ENCODE results near the gene ARL4D. TPM values are rescaled to one million over a fixed set of nuclear protein-coding genes. Genes with fewer than 3 reads are reported as not detected.

The ARL4D gene
- total and polyA plus RNA-seq, 2 of the 4 experiments (the other 2 are of a cell fraction): 12.5 to 30.7 TPM

- Histone ChIP-seq H2BK120ac (ENCODE audit: low read depth, low read length) (peak overlapping the region; percentile 39), H3K14ac (replicated peaks; ENCODE audit: low read depth, low read length) (peak overlapping the region; percentile 50; the same call in 1 of the 2 replicates), H3K9me1 (ENCODE audit: insufficient read depth, low read length) (peaks cover 33% of the 10 kb centered on the region), H3K4me1 (ENCODE audit: control insufficient read depth, insufficient read depth, low read length) (peaks cover 24% of the 10 kb centered on the region), H2BK15ac (ENCODE audit: low read depth, low read length) (peak overlapping the region; percentile 41; the same call in 1 of the 3 replicates), H3K36me3 (ENCODE audit: control insufficient read depth, insufficient read depth, low read length) (no peaks in the 10 kb centered on the region), H4K8ac (ENCODE audit: low read depth in 2 of 2, low read length in 2 of 2) (no peak overlapping the region; a peak in 1 of 4 replicates), H3K18ac (ENCODE audit: low read depth, low read length) (no peak overlapping the region), H3K4me2 (ENCODE audit: low read depth, low read length) (no peak overlapping the region), H3K9me3 (ENCODE audit: control insufficient read depth, insufficient read depth, low read length) (no peaks in the 10 kb centered on the region), H4K5ac (ENCODE audit: low read depth, low read length) (no peak overlapping the region), H3K56ac (ENCODE audit: extremely low read depth, insufficient read depth, low read length) (no peak overlapping the region), H2BK20ac (ENCODE audit: low read depth, low read length) (peak overlapping the region; percentile 49; the same call in 1 of the 2 replicates), H3K27me3 (ENCODE audit: control insufficient read depth, insufficient read depth, low read length) (no peaks in the 10 kb centered on the region), H3K4ac (ENCODE audit: low read depth, low read length) (peak overlapping the region; percentile 66), H3K4me3 (ENCODE audit: insufficient read depth, low read depth, low read length) (no peak overlapping the region), H4K20me1 (ENCODE audit: insufficient read depth, low read length) (no peaks in the 10 kb centered on the region), H3K9ac (ENCODE audit: low read depth, low read length) (no peak overlapping the region), H3K23ac (ENCODE audit: low read depth, low read length) (no peak overlapping the region), H3K79me1 (ENCODE audit: low read depth in 1 of 2, low read length in 2 of 2) (no peaks in the 10 kb centered on the region), H2AK5ac (ENCODE audit: low read depth, low read length) (0 out of 2 replicates have a peak overlapping the region, but pooled peaks have one; percentile 29), H2AK9ac (replicated peaks; ENCODE audit: low read depth, low read length, poor library complexity) (no peak overlapping the region), H2AFZ (replicated peaks; ENCODE audit: low read length, poor library complexity) (no peak overlapping the region), H3K27ac (ENCODE audit: insufficient read depth, low read length) (no peak overlapping the region), H2BK5ac (ENCODE audit: low read depth, low read length, poor library complexity, severe bottlenecking) (no peak overlapping the region), H4K91ac (ENCODE audit: insufficient read depth, low read depth, low read length) (peak overlapping the region; percentile 70; the same call in 1 of the 2 replicates)
- no CpG with 5 or more reads among the region's 6 CpGs for WGBS, 2 experiments (ENCODE audit: extremely low coverage in 2 of 2, insufficient read length in 1 of 2)
- ATAC-seq (ENCODE audit: low read depth) (no peak), DNase-seq (no peak)
- no TSS peak for BruUV-seq (replicated peaks)
- TF ChIP-seq NFE2L2 (IDR thresholded peaks at IDR 0.05; ENCODE audit: low read depth, low read length) (no peak), MAFK (IDR thresholded peaks at IDR 0.05; ENCODE audit: low read depth, low read length) (no peak), MAZ (IDR thresholded peaks at IDR 0.05; ENCODE audit: borderline replicate concordance, low read depth, low read length) (no peak), SMC3 (IDR thresholded peaks at IDR 0.05; ENCODE audit: low read depth, low read length) (no peak), RAD21 (IDR thresholded peaks at IDR 0.05; ENCODE audit: low read length) (no peak), POLR2A (IDR thresholded peaks at IDR 0.05; ENCODE audit: low read depth, low read length) (no peak), CHD1 (IDR thresholded peaks at IDR 0.05; ENCODE audit: low read depth, low read length) (no peak), FOS (IDR thresholded peaks at IDR 0.05; ENCODE audit: low read depth, low read length) (no peak), CEBPB (IDR thresholded peaks at IDR 0.05; ENCODE audit: low read depth, low read length) (no peak), RFX5 (IDR thresholded peaks at IDR 0.05; ENCODE audit: low read depth, low read length) (no peak), BHLHE40 (IDR thresholded peaks at IDR 0.05; ENCODE audit: low read depth, low read length) (no peak), RCOR1 (IDR thresholded peaks at IDR 0.05; ENCODE audit: insufficient replicate concordance, low read length) (no peak), MXI1 (IDR thresholded peaks at IDR 0.05; ENCODE audit: borderline replicate concordance, low read depth, low read length) (no peak), ELK1 (IDR thresholded peaks at IDR 0.05; ENCODE audit: borderline replicate concordance, low read depth, low read length) (no peak)
- TF ChIP-seq, protein P1, sequence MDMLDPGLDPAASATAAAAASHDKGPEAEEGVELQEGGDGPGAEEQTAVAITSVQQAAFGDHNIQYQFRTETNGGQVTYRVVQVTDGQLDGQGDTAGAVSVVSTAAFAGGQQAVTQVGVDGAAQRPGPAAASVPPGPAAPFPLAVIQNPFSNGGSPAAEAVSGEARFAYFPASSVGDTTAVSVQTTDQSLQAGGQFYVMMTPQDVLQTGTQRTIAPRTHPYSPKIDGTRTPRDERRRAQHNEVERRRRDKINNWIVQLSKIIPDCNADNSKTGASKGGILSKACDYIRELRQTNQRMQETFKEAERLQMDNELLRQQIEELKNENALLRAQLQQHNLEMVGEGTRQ (IDR thresholded peaks at IDR 0.05; ENCODE audit: low read depth, low read length): no peak
- TF ChIP-seq, protein P2, sequence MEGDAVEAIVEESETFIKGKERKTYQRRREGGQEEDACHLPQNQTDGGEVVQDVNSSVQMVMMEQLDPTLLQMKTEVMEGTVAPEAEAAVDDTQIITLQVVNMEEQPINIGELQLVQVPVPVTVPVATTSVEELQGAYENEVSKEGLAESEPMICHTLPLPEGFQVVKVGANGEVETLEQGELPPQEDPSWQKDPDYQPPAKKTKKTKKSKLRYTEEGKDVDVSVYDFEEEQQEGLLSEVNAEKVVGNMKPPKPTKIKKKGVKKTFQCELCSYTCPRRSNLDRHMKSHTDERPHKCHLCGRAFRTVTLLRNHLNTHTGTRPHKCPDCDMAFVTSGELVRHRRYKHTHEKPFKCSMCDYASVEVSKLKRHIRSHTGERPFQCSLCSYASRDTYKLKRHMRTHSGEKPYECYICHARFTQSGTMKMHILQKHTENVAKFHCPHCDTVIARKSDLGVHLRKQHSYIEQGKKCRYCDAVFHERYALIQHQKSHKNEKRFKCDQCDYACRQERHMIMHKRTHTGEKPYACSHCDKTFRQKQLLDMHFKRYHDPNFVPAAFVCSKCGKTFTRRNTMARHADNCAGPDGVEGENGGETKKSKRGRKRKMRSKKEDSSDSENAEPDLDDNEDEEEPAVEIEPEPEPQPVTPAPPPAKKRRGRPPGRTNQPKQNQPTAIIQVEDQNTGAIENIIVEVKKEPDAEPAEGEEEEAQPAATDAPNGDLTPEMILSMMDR (conservative IDR thresholded peaks at IDR 0.05; ENCODE audit: low read depth, low read length): no peak
- in situ Hi-C loops (cut with MboI; ENCODE audit: low sequenced_read_pairs): no loop called here
- intact Hi-C loops (cut with micrococcal nuclease): no loop called here
- POLR2A ChIA-PET (ENCODE audit: unreplicated experiment): no interaction called here
- dilution Hi-C loops (cut with HindIII; ENCODE audit: low sequenced_read_pairs, unreplicated experiment): no loop called here
- CTCF ChIA-PET: no interaction called here
Measured at GRCh38 chr17:43411749-43412148, 13.0 kb downstream of the ARL4D start.
